ENCODE results near the gene CRYGC. TPM values are rescaled to one million over a fixed set of nuclear protein-coding genes. Genes with fewer than 3 reads are reported as not detected.

Gene CRYGC
- total and polyA plus RNA-seq, 2 of the 13 experiments (the other 11 are each of a cell fraction or from before 2014, with no cell fraction given): 0.20 to 0.27 TPM

DNA sequence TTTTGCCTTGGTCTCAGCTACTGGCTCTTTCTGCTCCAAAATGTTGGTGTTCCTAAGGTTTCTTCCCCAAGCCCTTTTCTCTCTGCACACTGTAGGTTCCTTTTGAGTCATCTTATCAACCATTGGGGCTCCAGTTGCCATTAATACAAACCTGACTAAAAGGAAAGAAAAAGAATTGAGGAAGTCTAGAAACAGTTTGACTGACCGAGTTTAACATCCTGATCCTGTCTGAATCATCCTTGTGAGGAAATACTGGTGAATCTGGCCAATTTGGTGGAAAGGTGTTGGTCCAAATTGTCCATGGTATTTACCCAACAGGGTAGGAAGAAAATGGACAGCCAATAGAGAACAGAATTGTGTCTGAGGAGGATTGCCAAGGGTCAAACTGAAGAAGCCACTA, 43.6 kb downstream of the CRYGC start:
- in situ Hi-C loops (cut with HindIII; ENCODE audit: extremely low pct_ligation_motif_present, low pct_unique_long_range_greater_than_20kb): no loop called here
- DNase-seq (ENCODE audit: low spot score): no peak
- no peak for FAIRE-seq
- H3K9ac ChIP-seq (ENCODE audit: insufficient read depth, low read depth, low read length): no peak overlapping the region
- WGBS (ENCODE audit: low lambda C conversion rate): 6% methylated on average over 1 of the region's 1 CpG
- ATAC-seq: no peak
- no peaks in the 10 kb centered on the region for H3K79me2 ChIP-seq (ENCODE audit: insufficient read depth, low read length)
- no peaks in the 10 kb centered on the region for H3K36me3 ChIP-seq (replicated peaks in 1 of 2; ENCODE audit: control insufficient read depth in 1 of 2, insufficient read depth in 2 of 2, low read length in 2 of 2)
- CTCF ChIA-PET (ENCODE audit: low intra/inter-chr PET ratio, low total read pairs): no interaction called here
- 0 out of 5 replicates have a peak, but pooled peaks cover 0 to 2% of the 10 kb centered on the region in 2 experiments for H3K27me3 ChIP-seq (ENCODE audit: control insufficient read depth in 1 of 2, insufficient read depth in 2 of 2, low read length in 2 of 2)
- no peak overlapping the region for H3K27ac ChIP-seq (ENCODE audit: extremely low read length, insufficient read depth, low read length)
- H2AFZ ChIP-seq (ENCODE audit: low read length): no peak overlapping the region
- H3K4me2 ChIP-seq (ENCODE audit: low read depth, low read length): no peak overlapping the region
- BruUV-seq (replicated peaks): no TSS peak
- H3K9me3 ChIP-seq (ENCODE audit: low read length): no peaks in the 10 kb centered on the region
- POLR2A ChIA-PET: no interaction called here
- H3K4me1 ChIP-seq (ENCODE audit: insufficient read depth, low read length): peaks cover 10% of the 10 kb centered on the region
- TF ChIP-seq SOX6 (IDR thresholded peaks at IDR 0.05) (no peak), SOX6 (CRISPR knock-in tag; IDR thresholded peaks at IDR 0.05) (no peak), IKZF1 (IDR thresholded peaks at IDR 0.05) (no peak), HBP1 (CRISPR knock-in tag; IDR thresholded peaks at IDR 0.05; ENCODE audit: low read depth) (no peak), NR2F2 (IDR thresholded peaks at IDR 0.05; ENCODE audit: borderline replicate concordance, low read depth) (no peak), RBM22 (optimal IDR thresholded peaks at IDR 0.05; ENCODE audit: low read length) (no peak), ZNF331 (CRISPR knock-in tag; IDR thresholded peaks at IDR 0.05) (no peak), ZNF577 (CRISPR knock-in tag; IDR thresholded peaks at IDR 0.05; ENCODE audit: borderline replicate concordance, low read depth) (no peak), CBX5 (CRISPR knock-in tag; IDR thresholded peaks at IDR 0.05; ENCODE audit: borderline replicate concordance) (no peak), MAFG (CRISPR knock-in tag; IDR thresholded peaks at IDR 0.05) (no peak), SP2 (CRISPR knock-in tag; IDR thresholded peaks at IDR 0.05) (no peak), ZNF235 (CRISPR knock-in tag; IDR thresholded peaks at IDR 0.05; ENCODE audit: borderline replicate concordance) (no peak), SRSF9 (IDR thresholded peaks at IDR 0.05; ENCODE audit: borderline replicate concordance, insufficient read depth, low read depth, low read length, poor library complexity, severe bottlenecking) (no peak), ZNF383 (CRISPR knock-in tag; IDR thresholded peaks at IDR 0.05; ENCODE audit: borderline replicate concordance) (no peak)
- TF ChIP-seq, protein P1, sequence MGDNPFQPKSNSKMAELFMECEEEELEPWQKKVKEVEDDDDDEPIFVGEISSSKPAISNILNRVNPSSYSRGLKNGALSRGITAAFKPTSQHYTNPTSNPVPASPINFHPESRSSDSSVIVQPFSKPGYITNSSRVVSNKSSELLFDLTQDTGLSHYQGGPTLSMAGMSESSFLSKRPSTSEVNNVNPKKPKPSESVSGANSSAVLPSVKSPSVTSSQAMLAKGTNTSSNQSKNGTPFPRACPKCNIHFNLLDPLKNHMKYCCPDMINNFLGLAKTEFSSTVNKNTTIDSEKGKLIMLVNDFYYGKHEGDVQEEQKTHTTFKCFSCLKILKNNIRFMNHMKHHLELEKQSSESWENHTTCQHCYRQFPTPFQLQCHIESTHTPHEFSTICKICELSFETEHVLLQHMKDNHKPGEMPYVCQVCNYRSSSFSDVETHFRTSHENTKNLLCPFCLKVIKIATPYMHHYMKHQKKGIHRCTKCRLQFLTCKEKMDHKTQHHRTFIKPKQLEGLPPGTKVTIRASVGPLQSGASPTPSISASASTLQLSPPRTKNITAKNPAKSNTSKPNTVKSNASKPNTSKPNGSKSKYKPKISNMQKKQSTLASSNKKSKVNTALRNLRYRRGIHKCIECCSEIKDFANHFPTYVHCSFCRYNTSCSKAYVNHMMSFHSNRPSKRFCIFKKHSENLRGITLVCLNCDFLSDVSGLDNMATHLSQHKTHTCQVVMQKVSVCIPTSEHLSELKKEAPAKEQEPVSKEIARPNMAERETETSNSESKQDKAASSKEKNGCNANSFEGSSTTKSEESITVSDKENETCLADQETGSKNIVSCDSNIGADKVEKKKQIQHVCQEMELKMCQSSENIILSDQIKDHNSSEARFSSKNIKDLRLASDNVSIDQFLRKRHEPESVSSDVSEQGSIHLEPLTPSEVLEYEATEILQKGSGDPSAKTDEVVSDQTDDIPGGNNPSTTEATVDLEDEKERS (CRISPR knock-in tag; IDR thresholded peaks at IDR 0.05): no peak
- TF ChIP-seq, protein P2, sequence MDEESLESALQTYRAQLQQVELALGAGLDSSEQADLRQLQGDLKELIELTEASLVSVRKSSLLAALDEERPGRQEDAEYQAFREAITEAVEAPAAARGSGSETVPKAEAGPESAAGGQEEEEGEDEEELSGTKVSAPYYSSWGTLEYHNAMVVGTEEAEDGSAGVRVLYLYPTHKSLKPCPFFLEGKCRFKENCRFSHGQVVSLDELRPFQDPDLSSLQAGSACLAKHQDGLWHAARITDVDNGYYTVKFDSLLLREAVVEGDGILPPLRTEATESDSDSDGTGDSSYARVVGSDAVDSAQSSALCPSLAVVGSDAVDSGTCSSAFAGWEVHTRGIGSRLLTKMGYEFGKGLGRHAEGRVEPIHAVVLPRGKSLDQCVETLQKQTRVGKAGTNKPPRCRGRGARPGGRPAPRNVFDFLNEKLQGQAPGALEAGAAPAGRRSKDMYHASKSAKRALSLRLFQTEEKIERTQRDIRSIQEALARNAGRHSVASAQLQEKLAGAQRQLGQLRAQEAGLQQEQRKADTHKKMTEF (CRISPR knock-in tag; IDR thresholded peaks at IDR 0.05): no peak
- TF ChIP-seq, protein P3, sequence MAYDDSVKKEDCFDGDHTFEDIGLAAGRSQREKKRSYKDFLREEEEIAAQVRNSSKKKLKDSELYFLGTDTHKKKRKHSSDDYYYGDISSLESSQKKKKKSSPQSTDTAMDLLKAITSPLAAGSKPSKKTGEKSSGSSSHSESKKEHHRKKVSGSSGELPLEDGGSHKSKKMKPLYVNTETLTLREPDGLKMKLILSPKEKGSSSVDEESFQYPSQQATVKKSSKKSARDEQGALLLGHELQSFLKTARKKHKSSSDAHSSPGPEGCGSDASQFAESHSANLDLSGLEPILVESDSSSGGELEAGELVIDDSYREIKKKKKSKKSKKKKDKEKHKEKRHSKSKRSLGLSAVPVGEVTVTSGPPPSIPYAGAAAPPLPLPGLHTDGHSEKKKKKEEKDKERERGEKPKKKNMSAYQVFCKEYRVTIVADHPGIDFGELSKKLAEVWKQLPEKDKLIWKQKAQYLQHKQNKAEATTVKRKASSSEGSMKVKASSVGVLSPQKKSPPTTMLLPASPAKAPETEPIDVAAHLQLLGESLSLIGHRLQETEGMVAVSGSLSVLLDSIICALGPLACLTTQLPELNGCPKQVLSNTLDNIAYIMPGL (CRISPR knock-in tag; IDR thresholded peaks at IDR 0.05; ENCODE audit: borderline replicate concordance in 1 of 2, low read depth in 1 of 2): no peak
- H4K20me1 ChIP-seq (ENCODE audit: insufficient read depth, low read length): no peaks in the 10 kb centered on the region
- H3K4me3 ChIP-seq (replicated peaks in 1 of 3; ENCODE audit: insufficient read depth in 1 of 3, low read depth in 2 of 3, low read length in 3 of 3): no peak overlapping the region
- intact Hi-C loops (cut with micrococcal nuclease; ENCODE audit: unreplicated experiment): no loop called here

All from HepG2 (cell line).